Measurements from ENCODE around the gene MYPN. TPM values are rescaled to one million over a fixed set of nuclear protein-coding genes. Genes with fewer than 3 reads are reported as not detected.

Gene MYPN
- total RNA-seq, 2 donors from 2014 or later = not detected

- ATAC-seq (ENCODE audit: insufficient number of reproducible peaks, low FRiP score, low read depth) = no peak
- Histone ChIP-seq H3K4me3 (no peak overlapping the region), H3K36me3 (no peaks in the 10 kb centered on the region), H3K4me1 (ENCODE audit: control insufficient read depth in 1 of 2, low read depth in 2 of 2) (no peaks in the 10 kb centered on the region), H3K9me3 (no peaks in the 10 kb centered on the region), H3K27ac (no peak overlapping the region), H3K27me3 (replicated peaks; ENCODE audit: insufficient read depth) (no peaks in the 10 kb centered on the region)
- TF ChIP-seq CTCF (IDR thresholded peaks at IDR 0.05) = no peak
- no peak for DNase-seq (ENCODE audit: low spot score)
These were observed 18.7 kb upstream of the MYPN start for GRCh38 chr10:68090586-68090985.

- Histone ChIP-seq H3K4me3 (no peak overlapping the region), H3K9me3 (no peaks in the 10 kb centered on the region), H3K27ac (no peak overlapping the region), H3K36me3 (no peaks in the 10 kb centered on the region), H3K27me3 (replicated peaks; ENCODE audit: insufficient read depth) (no peaks in the 10 kb centered on the region), H3K4me1 (ENCODE audit: control insufficient read depth in 1 of 2, low read depth in 2 of 2) (no peaks in the 10 kb centered on the region)
- TF ChIP-seq CTCF (IDR thresholded peaks at IDR 0.05) = no peak
- ATAC-seq (ENCODE audit: insufficient number of reproducible peaks, low FRiP score, low read depth) (no peak), DNase-seq (ENCODE audit: low spot score) (no peak)
These were observed 16.8 kb upstream of the MYPN start for GRCh38 chr10:68092512-68092911.

DNA sequence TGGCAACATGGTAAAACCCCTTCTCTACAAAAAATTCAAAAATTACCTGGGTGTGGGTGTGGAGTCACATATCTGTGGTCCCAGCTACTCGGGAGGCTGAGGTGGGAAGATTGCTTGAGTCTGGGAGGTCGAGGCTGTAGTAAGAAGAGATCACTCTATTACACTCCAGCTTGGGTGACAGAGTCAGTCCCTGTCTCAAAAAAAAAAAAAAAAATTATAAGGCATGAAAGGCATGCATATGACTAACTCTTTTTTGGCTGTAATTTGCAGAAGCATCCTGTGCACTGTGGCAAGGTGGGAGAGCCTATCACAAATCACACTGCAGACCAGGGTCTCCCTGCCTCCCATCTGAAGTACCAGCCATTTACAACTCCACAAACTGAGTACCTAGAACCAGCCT lies 14.1 kb upstream of the MYPN start:
- ATAC-seq (ENCODE audit: insufficient number of reproducible peaks, low FRiP score, low read depth) (no peak), DNase-seq (ENCODE audit: low spot score) (no peak)
- no peaks in the 10 kb centered on the region for H3K27me3 ChIP-seq (replicated peaks; ENCODE audit: insufficient read depth)
- no peaks in the 10 kb centered on the region for H3K9me3 ChIP-seq
- no peak overlapping the region for H3K4me3 ChIP-seq
- no peak for TF ChIP-seq CTCF (IDR thresholded peaks at IDR 0.05)
- H3K4me1 ChIP-seq (ENCODE audit: control insufficient read depth in 1 of 2, low read depth in 2 of 2) = no peaks in the 10 kb centered on the region
- H3K27ac ChIP-seq = no peak overlapping the region
- no peaks in the 10 kb centered on the region for H3K36me3 ChIP-seq

GRCh38 chr10:68096913-68097516 lies 12.3 kb upstream of the MYPN start:
- H3K27me3 ChIP-seq (replicated peaks; ENCODE audit: insufficient read depth) = no peaks in the 10 kb centered on the region
- H3K4me1 ChIP-seq (ENCODE audit: control insufficient read depth in 1 of 2, low read depth in 2 of 2) = no peaks in the 10 kb centered on the region
- ATAC-seq (ENCODE audit: insufficient number of reproducible peaks, low FRiP score, low read depth) = peak; percentile 55
- no peak overlapping the region for H3K27ac ChIP-seq
- no peak overlapping the region for H3K4me3 ChIP-seq
- H3K9me3 ChIP-seq = no peaks in the 10 kb centered on the region
- H3K36me3 ChIP-seq = no peaks in the 10 kb centered on the region
- TF ChIP-seq CTCF (IDR thresholded peaks at IDR 0.05) = no peak
- DNase-seq (ENCODE audit: low spot score) = no peak

DNA sequence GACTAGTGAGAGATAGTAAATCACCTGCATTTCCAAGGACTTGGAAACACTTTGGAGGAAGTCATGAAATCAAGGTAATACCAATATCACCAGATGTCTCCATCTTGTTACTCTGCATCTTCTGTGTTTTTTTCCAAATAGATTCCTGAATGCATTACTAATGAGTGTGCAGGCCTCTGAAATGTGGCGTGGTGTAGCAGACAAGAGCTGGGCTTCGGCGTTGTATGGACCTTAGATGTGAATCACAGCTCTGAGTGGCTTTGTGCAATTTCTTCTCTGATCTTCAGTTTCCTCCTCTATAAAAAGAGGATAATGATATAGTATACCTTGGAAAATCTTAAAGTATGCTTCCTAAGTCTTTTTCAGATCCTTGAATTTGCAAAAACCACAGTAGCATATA lies 9.6 kb upstream of the MYPN start:
- DNase-seq (ENCODE audit: low spot score) = no peak
- no peak for TF ChIP-seq CTCF (IDR thresholded peaks at IDR 0.05)
- Histone ChIP-seq H3K9me3 (no peaks in the 10 kb centered on the region), H3K4me3 (no peak overlapping the region), H3K27ac (no peak overlapping the region), H3K36me3 (no peaks in the 10 kb centered on the region), H3K27me3 (replicated peaks; ENCODE audit: insufficient read depth) (no peaks in the 10 kb centered on the region), H3K4me1 (ENCODE audit: control insufficient read depth in 1 of 2, low read depth in 2 of 2) (no peaks in the 10 kb centered on the region)
- ATAC-seq (ENCODE audit: insufficient number of reproducible peaks, low FRiP score, low read depth) = no peak
